Measurements from ENCODE around the gene PTPRD. TPM values are rescaled to one million over a fixed set of nuclear protein-coding genes. Genes with fewer than 3 reads are reported as not detected.

The PTPRD gene
- total RNA-seq, 1 experiment from 2014 or later: 1.8 TPM

GRCh38 chr9:8332871-8333270, 2279.9 kb downstream of the PTPRD start:
- H3K9me3 Mint-ChIP-seq (ENCODE audit: low read depth, unreplicated experiment): peaks cover 3% of the 10 kb centered on the region
- no peak overlapping the region for H3K27ac Mint-ChIP-seq (ENCODE audit: unreplicated experiment)
- DNase-seq: no peak
- no peaks in the 10 kb centered on the region for H3K27me3 Mint-ChIP-seq (ENCODE audit: unreplicated experiment)
- no peaks in the 10 kb centered on the region for H3K36me3 Mint-ChIP-seq (ENCODE audit: insufficient read depth, unreplicated experiment)
- TF ChIP-seq, protein P1, sequence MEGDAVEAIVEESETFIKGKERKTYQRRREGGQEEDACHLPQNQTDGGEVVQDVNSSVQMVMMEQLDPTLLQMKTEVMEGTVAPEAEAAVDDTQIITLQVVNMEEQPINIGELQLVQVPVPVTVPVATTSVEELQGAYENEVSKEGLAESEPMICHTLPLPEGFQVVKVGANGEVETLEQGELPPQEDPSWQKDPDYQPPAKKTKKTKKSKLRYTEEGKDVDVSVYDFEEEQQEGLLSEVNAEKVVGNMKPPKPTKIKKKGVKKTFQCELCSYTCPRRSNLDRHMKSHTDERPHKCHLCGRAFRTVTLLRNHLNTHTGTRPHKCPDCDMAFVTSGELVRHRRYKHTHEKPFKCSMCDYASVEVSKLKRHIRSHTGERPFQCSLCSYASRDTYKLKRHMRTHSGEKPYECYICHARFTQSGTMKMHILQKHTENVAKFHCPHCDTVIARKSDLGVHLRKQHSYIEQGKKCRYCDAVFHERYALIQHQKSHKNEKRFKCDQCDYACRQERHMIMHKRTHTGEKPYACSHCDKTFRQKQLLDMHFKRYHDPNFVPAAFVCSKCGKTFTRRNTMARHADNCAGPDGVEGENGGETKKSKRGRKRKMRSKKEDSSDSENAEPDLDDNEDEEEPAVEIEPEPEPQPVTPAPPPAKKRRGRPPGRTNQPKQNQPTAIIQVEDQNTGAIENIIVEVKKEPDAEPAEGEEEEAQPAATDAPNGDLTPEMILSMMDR (IDR thresholded peaks at IDR 0.05; ENCODE audit: unreplicated experiment): no peak
- CTCF ChIA-PET: no interaction called here
- no peaks in the 10 kb centered on the region for H3K4me1 Mint-ChIP-seq (ENCODE audit: low read depth, unreplicated experiment)
- no peak overlapping the region for H3K4me3 Mint-ChIP-seq (ENCODE audit: low read depth, unreplicated experiment)
- intact Hi-C loops (cut with micrococcal nuclease; ENCODE audit: unreplicated experiment): no loop called here
- no TSS peak for BruUV-seq (replicated peaks)

GRCh38 chr9:8332331-8332650, 2280.5 kb downstream of the PTPRD start:
- intact Hi-C loops (cut with micrococcal nuclease; ENCODE audit: unreplicated experiment): no loop called here
- TF ChIP-seq, protein P1 (IDR thresholded peaks at IDR 0.05; ENCODE audit: unreplicated experiment): no peak
- no peak for DNase-seq
- no peaks in the 10 kb centered on the region for H3K27me3 Mint-ChIP-seq (ENCODE audit: unreplicated experiment)
- H3K9me3 Mint-ChIP-seq (ENCODE audit: low read depth, unreplicated experiment): peaks cover 5% of the 10 kb centered on the region
- no peaks in the 10 kb centered on the region for H3K36me3 Mint-ChIP-seq (ENCODE audit: insufficient read depth, unreplicated experiment)
- no peaks in the 10 kb centered on the region for H3K4me1 Mint-ChIP-seq (ENCODE audit: low read depth, unreplicated experiment)
- CTCF ChIA-PET: no interaction called here
- H3K27ac Mint-ChIP-seq (ENCODE audit: unreplicated experiment): no peak overlapping the region
- no TSS peak for BruUV-seq (replicated peaks)
- H3K4me3 Mint-ChIP-seq (ENCODE audit: low read depth, unreplicated experiment): no peak overlapping the region

DNA sequence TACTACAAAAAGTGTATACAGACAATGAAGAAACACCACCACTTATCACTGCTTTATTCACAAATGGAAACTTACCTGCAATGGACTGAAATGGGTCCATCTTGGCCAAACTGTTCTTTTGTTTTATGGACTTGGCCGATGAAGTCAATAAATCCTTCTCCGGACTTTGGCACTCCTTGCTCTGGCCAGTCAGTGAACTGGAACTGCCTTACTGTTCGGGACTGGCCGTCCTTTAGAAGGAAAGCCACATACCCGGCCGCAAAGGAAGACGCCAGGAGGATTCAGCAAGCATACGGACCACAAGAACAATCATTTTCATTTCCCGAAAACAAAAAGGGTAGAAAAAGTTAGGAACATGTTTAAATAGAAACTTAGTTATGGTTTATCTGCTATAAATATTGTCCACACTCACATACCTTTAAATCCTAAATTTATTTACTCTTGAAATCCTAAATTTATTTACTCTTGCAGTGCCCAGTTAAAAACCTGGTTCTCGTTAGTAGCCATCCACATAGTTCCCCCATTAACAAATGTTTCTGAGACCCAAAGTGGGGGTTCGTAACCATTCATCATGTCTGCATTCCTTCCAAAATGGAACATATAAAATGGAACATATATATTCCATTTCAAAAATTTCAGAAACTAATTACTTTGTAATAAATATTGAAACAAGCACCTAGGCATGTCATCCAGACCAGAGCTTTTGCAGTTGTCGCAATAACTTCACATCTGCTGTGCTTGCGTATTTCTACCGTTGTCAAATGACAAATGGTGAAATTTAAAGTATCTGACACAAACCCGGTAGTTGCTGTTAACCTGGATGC, 2281.1 kb downstream of the PTPRD start:
- H3K4me1 Mint-ChIP-seq (ENCODE audit: low read depth, unreplicated experiment): no peaks in the 10 kb centered on the region
- no peak overlapping the region for H3K27ac Mint-ChIP-seq (ENCODE audit: unreplicated experiment)
- peaks cover 5% of the 10 kb centered on the region for H3K9me3 Mint-ChIP-seq (ENCODE audit: low read depth, unreplicated experiment)
- no peaks in the 10 kb centered on the region for H3K36me3 Mint-ChIP-seq (ENCODE audit: insufficient read depth, unreplicated experiment)
- H3K27me3 Mint-ChIP-seq (ENCODE audit: unreplicated experiment): no peaks in the 10 kb centered on the region
- no TSS peak for BruUV-seq (replicated peaks)
- no peak for DNase-seq
- intact Hi-C loops (cut with micrococcal nuclease; ENCODE audit: unreplicated experiment): no loop called here
- CTCF ChIA-PET: no interaction called here
- TF ChIP-seq, protein P1 (IDR thresholded peaks at IDR 0.05; ENCODE audit: unreplicated experiment): no peak
- no peak overlapping the region for H3K4me3 Mint-ChIP-seq (ENCODE audit: low read depth, unreplicated experiment)

DNA sequence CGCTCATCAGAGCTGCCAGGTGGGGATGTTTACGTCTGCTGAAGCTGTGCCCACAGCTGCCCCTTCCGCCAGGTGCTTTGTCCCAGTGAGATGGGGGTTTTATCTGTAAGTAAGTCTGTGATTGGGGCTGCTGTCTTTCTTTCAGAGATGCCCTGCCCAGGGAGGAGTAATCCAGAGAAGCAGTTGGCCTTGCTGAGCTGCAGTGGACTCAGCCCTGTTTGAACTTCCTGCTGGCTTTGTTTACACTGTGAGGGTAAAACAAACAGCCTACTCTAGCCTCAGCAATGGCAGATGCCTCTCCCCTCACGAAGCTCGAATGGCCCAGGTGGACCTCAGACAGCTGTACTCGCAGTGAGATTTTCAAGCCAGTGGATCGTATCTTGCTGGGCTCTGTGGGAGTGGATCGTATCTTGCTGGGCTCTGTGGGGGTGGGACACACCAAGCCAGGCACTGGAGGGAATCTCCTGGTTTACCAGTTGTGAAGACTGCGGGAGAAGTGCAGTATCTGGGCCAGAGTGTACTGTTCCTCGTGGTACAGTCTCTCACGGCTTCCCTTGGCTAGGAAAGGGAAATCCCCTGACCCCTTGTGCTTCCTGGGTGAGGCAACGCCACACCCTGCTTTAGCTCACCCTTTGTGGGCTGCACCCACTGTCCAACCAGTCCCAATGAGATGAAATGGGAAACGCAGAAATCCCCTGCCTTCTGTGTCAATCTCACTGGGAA, 2283.1 kb downstream of the PTPRD start:
- intact Hi-C loops (cut with micrococcal nuclease; ENCODE audit: unreplicated experiment): no loop called here
- Mint-ChIP-seq H3K36me3 (ENCODE audit: insufficient read depth, unreplicated experiment) (no peaks in the 10 kb centered on the region), H3K27ac (ENCODE audit: unreplicated experiment) (no peak overlapping the region), H3K4me3 (ENCODE audit: low read depth, unreplicated experiment) (no peak overlapping the region), H3K27me3 (ENCODE audit: unreplicated experiment) (no peaks in the 10 kb centered on the region), H3K4me1 (ENCODE audit: low read depth, unreplicated experiment) (no peaks in the 10 kb centered on the region), H3K9me3 (ENCODE audit: low read depth, unreplicated experiment) (peaks cover 5% of the 10 kb centered on the region)
- DNase-seq: no peak
- CTCF ChIA-PET: no interaction called here
- BruUV-seq (replicated peaks): no TSS peak
- TF ChIP-seq, protein P1 (IDR thresholded peaks at IDR 0.05; ENCODE audit: unreplicated experiment): no peak

Measured in Calu3 (cell line).